ENCODE measurements around the gene FMN2.

DNA sequence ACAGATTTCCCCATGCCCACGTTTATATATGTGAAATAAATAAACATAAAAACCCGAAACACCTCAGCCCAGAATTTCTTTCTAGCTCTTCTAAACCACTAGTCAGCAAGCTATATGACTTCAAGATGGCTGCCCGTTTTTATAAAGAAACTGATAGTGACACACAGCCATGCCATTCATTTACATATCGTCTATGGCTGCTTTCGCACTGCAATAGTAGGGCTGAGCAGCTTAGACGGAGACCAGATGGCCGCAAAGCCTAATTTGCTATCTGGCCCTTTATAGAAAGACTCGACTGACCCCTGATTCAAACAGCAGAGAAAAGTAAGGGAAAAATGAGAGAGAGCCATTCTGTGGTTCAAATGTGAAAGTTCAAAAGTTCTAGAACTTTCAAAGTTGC, 45.7 kb upstream of the FMN2 start:
- TF ChIP-seq SPI1 (IDR thresholded peaks at IDR 0.05; ENCODE audit: low read depth, low read length) = no peak
- no peak for TF ChIP-seq POLR2A (IDR thresholded peaks at IDR 0.05; ENCODE audit: low read depth, low read length)
- no peak for TF ChIP-seq TAF1 (IDR thresholded peaks at IDR 0.05; ENCODE audit: low read depth, low read length)

All from GM12891 (cell line).